Prostate gland (tissue), 2 donors: ENCODE data around the gene TMPRSS4. TPM values are rescaled to one million over a fixed set of nuclear protein-coding genes. Genes with fewer than 3 reads are reported as not detected.

Experiments used
- DNase-seq: peaks from one replicate; pipeline ENCODE4 v3.0.0-alpha.2; 2019; ENCODE audit warnings: low spot score
- H3K27ac ChIP-seq, 2 donors: fragments of 200-600 bp; sonication (generic); 2 replicates each; pipeline ENCODE4 v1.5.1; 2017 to 2019
- H3K27me3 ChIP-seq: fragments of 200-600 bp; sonication (generic); replicated peaks from 2 replicates; pipeline ENCODE4 v1.5.1; 2019; ENCODE audit not compliant: insufficient read depth
- H3K36me3 ChIP-seq, 2 donors: fragments of 200-600 bp; sonication (generic); 1 replicate in 1 of 2; 2 replicates in 1 of 2; pipeline versions ENCODE4 v1.5.1 to v1.8.1; 2017 to 2019
- H3K4me1 ChIP-seq: fragments of 200-600 bp; sonication (generic); replicated peaks from 2 replicates; pipeline ENCODE4 v1.5.1; 2019
- H3K4me3 ChIP-seq, 2 donors: fragments of 200-600 bp; sonication (generic); 2 replicates each; pipeline ENCODE4 v1.5.1; 2017 to 2019
- H3K9me3 ChIP-seq: fragments of 200-600 bp; sonication (generic); 2 replicates; pipeline ENCODE4 v1.5.1; 2017
- POLR2A ChIP-seq: fragments of 450-650 bp; IDR thresholded peaks from one replicate; pipeline ENCODE4 v1.6.1; 2016; ENCODE audit warnings: antibody characterized with exemption, mild to moderate bottlenecking
- POLR2AphosphoS5 ChIP-seq: sonication (generic); formaldehyde crosslinking; IDR thresholded peaks from one replicate; pipeline ENCODE4 v1.6.1; 2017; ENCODE audit warnings: antibody characterized with exemption
- WGBS: methylation state at CpG from one replicate; pipeline ENCODE4 v1.1.5; 2018; 5-methylcytosine and 5-hydroxymethylcytosine counted together
- intact Hi-C: fragments of 100-400 bp; cut with DNase I; formaldehyde crosslinking; loops from one replicate; pipeline ENCODE4 v1.14.2; 2022
- total RNA-seq, 2 donors: library from RNA; depleted of rRNA; stranded (reverse); fragments of >200 nt; gene quantifications; one replicate each; pipeline ENCODE4 v1.1.0, GENCODE V29; 2016
- TF ChIP-seq, protein P1 (sequence below), 4 experiments: fragments of 200-600 bp in 2 of 4; fragments of 450-650 bp in 2 of 4; sonication (generic) in 2 of 4; IDR thresholded peaks; 1 replicate in 3 of 4; 2 replicates in 1 of 4; pipeline ENCODE4 v1.5.1; 2016 to 2019; ENCODE audit warnings: antibody characterized with exemption in 4 of 4, mild to moderate bottlenecking in 2 of 4, moderate library complexity in 2 of 4

Gene TMPRSS4
- total RNA-seq, 2 donors from 2014 or later, result 1.5 to 6.4 TPM

GRCh38 chr11:118047749-118048148 lies 29.1 kb upstream of the TMPRSS4 start:
- H3K4me1 ChIP-seq, result no peaks in the 10 kb centered on the region
- H3K36me3 ChIP-seq, result no peaks in the 10 kb centered on the region
- no peak for TF ChIP-seq POLR2A
- TF ChIP-seq POLR2AphosphoS5, result no peak
- TF ChIP-seq, protein P1, sequence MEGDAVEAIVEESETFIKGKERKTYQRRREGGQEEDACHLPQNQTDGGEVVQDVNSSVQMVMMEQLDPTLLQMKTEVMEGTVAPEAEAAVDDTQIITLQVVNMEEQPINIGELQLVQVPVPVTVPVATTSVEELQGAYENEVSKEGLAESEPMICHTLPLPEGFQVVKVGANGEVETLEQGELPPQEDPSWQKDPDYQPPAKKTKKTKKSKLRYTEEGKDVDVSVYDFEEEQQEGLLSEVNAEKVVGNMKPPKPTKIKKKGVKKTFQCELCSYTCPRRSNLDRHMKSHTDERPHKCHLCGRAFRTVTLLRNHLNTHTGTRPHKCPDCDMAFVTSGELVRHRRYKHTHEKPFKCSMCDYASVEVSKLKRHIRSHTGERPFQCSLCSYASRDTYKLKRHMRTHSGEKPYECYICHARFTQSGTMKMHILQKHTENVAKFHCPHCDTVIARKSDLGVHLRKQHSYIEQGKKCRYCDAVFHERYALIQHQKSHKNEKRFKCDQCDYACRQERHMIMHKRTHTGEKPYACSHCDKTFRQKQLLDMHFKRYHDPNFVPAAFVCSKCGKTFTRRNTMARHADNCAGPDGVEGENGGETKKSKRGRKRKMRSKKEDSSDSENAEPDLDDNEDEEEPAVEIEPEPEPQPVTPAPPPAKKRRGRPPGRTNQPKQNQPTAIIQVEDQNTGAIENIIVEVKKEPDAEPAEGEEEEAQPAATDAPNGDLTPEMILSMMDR (IDR thresholded peaks at IDR 0.05), result no peak
- DNase-seq, result no peak
- no peaks in the 10 kb centered on the region for H3K9me3 ChIP-seq
- H3K27me3 ChIP-seq, result no peaks in the 10 kb centered on the region
- no peak overlapping the region for H3K4me3 ChIP-seq
- no peak overlapping the region for H3K27ac ChIP-seq
- intact Hi-C loops, result no loop called here
- WGBS, result 87% methylated on average over 4 of the region's 4 CpGs

DNA sequence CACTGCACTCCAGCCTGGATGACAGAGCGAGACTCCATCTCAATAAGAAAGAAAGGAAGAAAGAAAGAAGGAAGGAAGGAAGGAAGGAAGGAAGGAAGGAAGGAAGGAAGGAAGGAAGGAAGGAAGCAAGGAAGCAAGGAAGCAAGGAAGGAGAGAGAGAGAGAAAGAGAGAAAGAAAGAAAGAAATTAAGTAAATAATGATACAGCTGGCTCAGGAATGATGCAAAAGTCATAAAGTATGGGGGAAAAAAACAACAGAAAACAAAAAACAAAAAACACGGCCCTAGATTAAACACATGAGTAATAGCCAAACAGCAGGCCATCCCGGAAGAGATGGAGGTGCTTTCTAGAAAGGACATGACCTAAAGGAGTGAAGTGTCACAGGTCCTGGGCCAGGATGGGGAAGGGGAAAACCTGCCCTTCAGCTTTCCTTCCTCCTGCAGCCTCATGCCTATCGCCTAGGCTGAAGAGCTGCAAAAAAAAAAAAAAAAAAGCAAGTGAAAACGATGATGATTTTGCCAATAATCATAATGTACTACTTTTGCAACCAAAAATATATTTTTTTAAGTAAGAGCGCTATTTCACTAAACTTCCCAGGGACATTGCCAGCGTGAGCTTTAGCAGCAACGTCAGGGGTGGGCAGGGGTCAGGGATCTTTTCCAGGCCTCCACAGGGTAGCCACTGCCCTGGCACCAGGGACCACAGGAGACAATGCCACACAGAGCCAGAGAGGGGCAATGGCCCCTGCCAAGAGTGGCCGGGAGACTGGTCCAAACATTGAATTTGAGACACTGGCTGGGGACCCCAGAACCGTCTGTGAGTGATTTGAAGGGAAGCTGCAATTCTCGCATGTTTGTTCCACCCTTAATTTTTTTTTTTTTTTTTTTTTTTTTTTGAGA lies 28.2 kb upstream of the TMPRSS4 start:
- H3K4me1 ChIP-seq, result no peaks in the 10 kb centered on the region
- H3K4me3 ChIP-seq, result no peak overlapping the region
- TF ChIP-seq POLR2AphosphoS5, result no peak
- TF ChIP-seq, protein P1 (IDR thresholded peaks at IDR 0.05), result no peak
- TF ChIP-seq POLR2A, result no peak
- H3K27ac ChIP-seq, result no peak overlapping the region
- intact Hi-C loops, result no loop called here
- no peak for DNase-seq
- no peaks in the 10 kb centered on the region for H3K36me3 ChIP-seq
- no peaks in the 10 kb centered on the region for H3K9me3 ChIP-seq
- 71% methylated on average over 11 of the region's 11 CpGs for WGBS
- no peaks in the 10 kb centered on the region for H3K27me3 ChIP-seq

GRCh38 chr11:118049771-118050170 lies 27.1 kb upstream of the TMPRSS4 start:
- intact Hi-C loops, result loop anchor here (5.0 to 10.0 kb wide), 4 partner anchors 102 to 605 kb away; no protein-coding TSS in a partner anchor
- no peak for DNase-seq
- H3K9me3 ChIP-seq, result no peaks in the 10 kb centered on the region
- 93% methylated on average over 6 of the region's 6 CpGs for WGBS
- no peaks in the 10 kb centered on the region for H3K4me1 ChIP-seq
- no peaks in the 10 kb centered on the region for H3K36me3 ChIP-seq
- no peak overlapping the region for H3K27ac ChIP-seq
- no peaks in the 10 kb centered on the region for H3K27me3 ChIP-seq
- TF ChIP-seq POLR2A (no peak), POLR2AphosphoS5 (no peak)
- TF ChIP-seq, protein P1 (IDR thresholded peaks at IDR 0.05), result no peak
- no peak overlapping the region for H3K4me3 ChIP-seq

- H3K36me3 ChIP-seq, result no peaks in the 10 kb centered on the region
- H3K9me3 ChIP-seq, result no peaks in the 10 kb centered on the region
- intact Hi-C loops, result loop anchor here (5.0 to 10.0 kb wide), 4 partner anchors 103 to 606 kb away; no protein-coding TSS in a partner anchor
- no peaks in the 10 kb centered on the region for H3K4me1 ChIP-seq
- WGBS, result 95% methylated on average over 7 of the region's 7 CpGs
- DNase-seq, result no peak
- no peak overlapping the region for H3K27ac ChIP-seq
- no peaks in the 10 kb centered on the region for H3K27me3 ChIP-seq
- no peak overlapping the region for H3K4me3 ChIP-seq
- TF ChIP-seq POLR2A (no peak), POLR2AphosphoS5 (no peak)
- TF ChIP-seq, protein P1 (IDR thresholded peaks at IDR 0.05), result no peak
Measured at GRCh38 chr11:118050208-118050891, 26.5 kb upstream of the TMPRSS4 start.
